SKM-1 treated with dmso at 0.1 percent for 144 hours (cell line): Measurements from ENCODE around the gene IQGAP2.
"Not testable (repeated sequence)": the region's sequence is repeated elsewhere in the genome, so short reads cannot be mapped to it uniquely, and the experiment has no call there.

Source experiments
- DNase-seq: peaks from one replicate; lab custom pipeline; 2025; ENCODE audit not compliant: unreplicated experiment; lab: John Stamatoyannopoulos, UW

IQGAP2 gene

DNA sequence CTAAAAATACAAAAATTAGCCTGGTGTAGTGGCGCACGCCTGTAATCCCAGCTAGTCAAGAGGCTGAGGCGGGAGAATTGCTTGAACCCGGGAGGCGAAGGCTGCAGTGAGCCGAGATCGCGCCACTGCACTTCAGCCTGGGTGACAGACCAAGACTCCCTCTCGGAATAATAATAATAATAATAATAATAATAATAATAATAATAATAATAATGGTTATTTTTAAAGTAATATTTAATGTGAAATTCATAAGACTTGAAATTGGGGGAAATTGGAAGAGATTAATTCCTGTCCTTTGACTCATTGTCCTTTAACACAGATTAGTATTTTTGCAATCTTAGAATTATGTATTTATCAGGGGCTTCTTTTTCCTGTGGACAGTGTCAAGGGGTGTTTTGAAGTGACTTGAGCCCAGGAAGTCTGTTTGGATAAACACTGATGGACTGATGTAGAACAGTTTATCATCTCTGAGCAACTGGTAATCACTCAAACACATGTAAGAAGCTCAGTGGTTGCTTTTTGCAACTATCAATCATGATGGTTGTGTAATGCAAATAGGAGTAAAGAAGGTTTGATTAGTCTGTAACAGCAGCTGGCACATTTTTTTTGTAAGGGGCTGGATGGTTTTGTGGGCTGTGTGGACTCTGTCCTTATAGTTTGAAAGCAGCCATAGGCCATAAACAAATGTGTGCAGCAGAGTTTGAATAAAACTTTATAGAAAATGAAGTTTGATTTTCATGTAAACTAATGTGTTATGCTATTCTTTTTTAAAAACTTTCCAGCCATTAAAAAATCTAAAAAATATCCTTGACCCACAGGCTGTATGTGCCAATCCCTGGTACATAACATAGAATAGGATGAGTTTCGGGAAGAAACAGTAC, 126.6 kb downstream of the IQGAP2 start:
- DNase-seq: no peak

DNA sequence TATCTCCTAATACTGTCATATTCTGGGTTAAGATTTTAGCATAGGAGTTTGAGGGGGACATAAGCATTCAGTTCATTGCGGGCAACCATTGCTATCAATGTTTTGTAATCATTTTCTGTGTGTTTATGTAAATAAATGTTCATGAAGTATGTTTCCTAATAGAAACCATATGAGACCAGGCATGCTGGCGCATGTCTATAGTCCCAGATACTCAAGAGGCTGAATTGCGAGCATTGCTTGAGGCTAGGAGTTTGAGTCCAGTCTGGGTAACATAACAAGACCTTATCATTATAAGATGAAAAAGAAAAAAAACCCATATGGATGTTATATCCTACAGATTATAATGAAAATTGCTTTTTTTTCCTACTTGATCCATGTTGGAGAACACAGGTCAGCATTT, 129.0 kb downstream of the IQGAP2 start:
- no peak for DNase-seq

DNA sequence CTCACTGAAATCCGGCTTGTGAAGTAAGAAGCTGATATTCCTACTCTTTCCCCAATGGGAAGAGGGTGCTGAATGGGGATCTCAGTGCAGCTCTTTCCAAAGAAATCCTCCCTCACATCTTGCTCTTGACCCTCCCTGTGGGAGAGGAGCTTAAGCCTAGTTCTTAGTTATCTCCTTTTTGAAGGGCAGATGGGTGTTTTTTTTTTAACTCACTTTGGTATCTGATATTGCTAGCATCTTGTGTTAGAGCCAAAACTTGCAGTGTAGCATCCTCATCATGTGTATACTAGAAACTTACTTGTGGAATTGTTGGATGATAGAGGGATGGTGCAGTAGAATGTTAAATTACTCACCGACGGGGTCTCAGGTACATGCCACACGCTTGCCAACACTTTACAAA, 129.9 kb downstream of the IQGAP2 start:
- DNase-seq: no peak

DNA sequence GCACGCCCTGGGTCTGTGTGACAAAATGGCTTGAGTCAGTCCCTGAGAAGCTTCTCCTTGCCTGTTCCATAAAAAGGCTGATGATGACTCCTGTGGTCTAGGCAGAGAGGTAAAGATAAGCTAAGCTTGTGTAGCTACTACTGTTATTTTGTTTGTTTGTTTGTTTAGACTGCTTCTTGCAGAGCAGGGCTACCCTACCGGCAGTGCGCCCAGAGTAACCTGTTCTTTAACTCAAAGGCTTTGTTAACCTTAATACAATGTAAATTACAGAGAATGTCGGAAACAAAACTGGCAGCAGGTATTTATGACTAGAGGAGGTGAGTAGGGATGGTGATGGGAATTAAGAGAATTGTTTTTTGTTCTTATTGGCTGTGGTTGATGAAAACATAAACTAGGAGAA, 132.5 kb downstream of the IQGAP2 start:
- DNase-seq: no peak

DNA sequence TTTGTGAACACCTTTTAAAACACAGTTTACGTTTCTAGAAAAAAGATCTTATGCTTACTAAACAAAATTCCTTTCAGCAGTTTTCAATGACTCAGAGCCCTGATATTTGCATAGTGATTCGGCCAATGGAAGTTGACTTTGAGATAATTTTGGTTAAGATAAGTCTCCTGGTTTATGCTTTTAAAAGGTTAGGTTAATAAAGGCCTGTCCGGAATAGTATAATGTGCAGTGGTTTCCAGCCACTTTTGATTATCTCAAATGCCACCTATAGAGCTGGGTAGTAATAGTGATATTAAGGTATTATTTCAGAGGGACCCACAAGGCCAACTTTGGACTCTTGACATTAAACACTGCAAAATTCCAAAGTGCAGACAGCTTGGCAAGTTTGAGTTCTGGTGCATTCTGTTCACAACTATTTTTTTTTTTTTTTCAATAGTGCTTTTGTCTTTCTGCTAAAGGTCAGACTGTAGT, 134.0 kb downstream of the IQGAP2 start:
- no peak for DNase-seq

DNA sequence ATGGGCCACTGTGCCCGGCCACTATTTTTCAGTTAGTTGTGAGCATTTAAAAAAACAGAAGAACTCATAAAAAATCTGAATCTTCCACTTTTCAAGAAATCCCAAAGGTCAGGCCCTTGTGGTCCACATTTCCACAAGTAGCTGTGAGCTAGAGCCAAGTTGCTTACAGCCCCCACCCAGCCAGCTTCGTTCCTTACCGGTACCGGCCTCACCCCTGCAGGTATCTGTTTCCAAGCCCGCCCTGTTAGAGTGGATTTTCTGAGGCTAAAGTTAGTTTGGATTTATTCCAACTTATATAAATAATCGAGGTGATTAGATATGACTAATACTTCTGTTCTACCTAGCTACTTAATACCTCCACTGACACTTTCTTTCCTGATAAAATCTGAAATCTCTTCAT, 139.2 kb downstream of the IQGAP2 start:
- DNase-seq: no peak

DNA sequence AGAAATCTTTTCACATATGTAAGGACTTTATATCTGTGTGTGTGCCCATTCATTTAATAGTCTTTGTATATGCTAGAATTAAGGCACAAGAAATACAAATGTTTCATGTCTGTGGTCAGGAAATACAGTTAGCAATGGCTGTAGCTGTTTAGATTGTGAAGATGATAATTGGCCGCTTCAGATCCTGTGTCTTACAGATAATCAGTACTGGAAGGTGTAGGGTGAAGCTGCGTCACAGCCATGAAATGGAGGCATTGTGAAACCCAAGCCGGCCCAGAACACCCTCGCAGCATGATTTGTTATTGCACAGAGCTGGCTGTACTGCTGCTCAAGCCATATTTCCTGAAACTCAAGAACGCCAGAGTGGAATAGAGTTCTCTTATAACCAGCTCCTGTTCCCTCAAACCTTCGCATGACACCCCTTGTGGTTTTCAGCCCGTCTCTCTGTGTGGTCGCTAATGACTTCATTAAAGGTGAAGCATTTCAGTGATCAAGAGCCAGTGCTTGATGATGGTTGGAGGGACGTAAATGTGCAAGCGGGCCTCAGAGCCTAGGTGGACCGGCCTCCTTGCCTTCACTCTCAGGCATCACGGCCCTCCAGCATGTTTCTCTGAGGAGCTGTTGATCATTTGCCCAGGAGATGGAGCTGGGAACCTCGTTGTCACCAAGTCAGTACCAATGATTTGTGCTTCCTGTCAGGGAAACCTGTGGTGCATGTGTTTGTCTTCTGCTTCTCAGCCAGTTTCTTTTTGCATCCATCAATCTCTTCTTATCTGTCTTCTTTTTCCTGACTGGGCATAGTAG, 140.0 kb downstream of the IQGAP2 start:
- no peak for DNase-seq

DNA sequence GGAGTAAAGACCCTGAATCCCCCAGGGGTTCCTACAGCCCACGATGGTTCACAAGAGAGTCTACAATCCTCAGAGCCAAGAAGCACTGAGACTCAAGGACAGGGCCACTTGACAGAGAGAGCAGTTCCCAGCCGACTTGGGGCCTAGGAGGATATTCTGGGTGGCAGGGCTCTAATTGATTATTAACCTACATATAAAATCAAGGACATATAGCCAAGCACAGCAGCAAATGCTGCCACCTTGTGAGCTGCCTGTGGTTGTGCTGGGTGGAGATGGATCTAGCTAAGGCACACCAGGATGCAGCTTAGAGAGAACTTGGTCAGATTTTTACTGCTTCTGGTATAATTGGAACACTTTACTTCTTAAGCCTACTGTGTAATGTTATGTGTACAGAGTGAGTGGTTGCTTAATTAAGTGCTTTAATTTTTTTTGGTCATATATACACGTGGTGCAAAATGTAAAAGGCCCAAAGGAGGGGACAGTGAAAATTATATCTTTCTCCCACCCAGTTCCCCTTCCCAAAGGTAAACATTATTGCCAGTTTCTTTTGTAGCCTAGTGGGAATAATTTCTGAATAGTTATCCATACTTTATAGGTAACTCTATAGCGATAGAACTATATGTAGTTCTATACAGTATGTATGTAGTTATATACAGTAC, 141.3 kb downstream of the IQGAP2 start:
- no peak for DNase-seq

DNA sequence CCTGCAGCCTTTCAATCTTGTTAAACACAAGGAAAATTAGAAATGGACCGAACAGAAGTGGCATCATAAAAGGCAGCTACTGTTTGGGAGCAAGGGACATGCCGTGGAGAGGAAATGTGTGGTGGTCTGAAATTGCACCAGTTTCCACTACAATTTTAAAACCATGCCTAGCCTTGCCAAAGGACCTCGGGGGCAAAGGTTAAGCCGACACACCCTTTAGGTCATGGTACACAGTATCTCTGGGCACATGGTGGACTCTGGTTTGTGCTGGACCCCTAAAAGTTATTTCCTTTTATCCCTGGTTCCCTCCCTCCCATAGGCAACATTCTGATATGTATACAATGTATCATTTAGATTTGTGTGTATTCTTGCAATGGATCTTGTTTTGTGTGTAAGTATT, 142.1 kb downstream of the IQGAP2 start:
- DNase-seq: no peak

DNA sequence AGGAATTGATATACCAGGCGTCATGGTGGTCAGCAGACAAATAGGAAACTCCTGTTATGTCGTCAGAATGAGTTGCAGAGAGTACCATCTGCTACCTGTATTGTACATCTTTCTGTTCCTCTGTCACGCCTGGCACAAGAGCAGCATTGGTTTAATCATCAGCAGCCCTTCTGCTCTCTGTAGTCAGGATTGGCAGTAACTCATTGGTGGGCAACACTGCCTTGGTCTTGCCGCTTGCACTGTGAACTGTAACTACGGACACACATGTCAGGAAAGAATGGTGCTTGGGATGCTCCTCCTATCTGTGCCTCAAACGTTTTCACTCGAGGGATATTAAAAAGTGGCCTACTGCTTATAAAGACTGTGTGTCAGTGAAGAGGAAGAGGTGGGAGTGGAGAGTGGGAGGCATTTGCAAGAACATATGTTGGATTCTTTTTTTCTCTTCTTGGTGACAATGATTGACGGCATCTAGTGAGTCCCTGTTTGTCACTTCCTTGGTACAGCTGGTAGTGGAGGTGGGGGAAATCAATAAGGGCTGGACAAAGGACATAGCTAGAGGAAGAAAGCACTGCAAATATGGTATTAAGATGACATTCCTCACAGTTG, 143.5 kb downstream of the IQGAP2 start:
- DNase-seq: no peak

DNA sequence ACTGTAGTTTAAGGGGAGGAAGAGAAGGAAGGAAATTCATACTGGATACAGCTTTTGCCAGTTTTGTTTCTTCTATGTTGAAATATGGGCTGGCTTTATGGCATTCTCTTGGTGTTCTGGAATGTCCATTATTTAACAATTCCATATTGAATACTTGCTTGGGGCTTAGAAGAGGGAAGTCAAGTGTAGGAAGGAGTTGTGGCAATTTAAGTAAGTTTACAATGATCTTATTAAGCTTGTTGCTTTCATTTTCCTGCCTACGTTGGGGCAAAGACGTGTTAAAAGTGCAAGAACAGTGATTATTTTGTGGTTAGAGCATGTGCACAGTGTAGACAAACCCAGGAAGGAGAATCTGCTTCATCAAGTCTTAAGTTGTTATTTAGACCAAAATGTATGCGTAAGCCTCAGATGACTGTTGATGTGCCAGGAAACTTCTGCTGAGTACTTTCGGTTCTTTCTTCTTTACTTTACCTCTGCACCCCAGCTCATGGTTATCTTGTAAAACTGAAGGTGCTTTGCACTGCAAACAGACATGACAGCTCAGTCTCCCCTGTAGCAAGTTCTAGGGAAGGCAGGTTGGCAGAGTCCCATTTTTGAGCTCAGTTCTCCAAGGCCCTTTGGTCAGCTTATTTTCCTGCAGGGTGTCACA, 144.3 kb downstream of the IQGAP2 start:
- no peak for DNase-seq

DNA sequence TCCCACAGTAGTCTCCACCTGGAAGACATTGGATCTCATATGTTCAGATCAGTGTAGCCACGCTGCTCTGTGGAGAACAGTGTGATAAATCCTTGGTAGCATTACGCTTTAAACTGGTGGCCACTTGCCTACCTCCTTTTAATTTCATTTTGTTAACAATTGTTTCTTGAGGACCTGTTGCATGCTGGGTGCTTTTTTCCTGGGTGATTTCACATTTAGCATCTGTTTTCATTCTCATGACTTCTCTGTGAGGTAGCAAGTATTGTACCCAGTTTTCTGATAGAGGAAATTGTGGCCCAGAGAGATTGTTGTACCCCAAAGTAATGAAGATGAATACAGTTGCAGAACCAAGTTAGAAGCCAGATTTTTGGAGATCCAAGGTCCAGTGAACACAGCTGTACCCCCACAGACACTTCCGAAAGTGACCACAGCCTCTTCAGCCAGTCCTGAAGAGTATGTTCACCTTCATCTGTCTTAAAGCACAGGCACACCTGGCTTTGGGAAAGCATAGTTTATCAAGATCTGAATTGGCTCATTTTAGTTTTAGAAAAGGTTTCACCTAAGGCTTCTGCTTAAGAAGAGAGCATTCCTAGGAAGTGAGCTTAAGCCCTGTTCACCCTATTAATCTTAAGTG, 144.9 kb downstream of the IQGAP2 start:
- no peak for DNase-seq

DNA sequence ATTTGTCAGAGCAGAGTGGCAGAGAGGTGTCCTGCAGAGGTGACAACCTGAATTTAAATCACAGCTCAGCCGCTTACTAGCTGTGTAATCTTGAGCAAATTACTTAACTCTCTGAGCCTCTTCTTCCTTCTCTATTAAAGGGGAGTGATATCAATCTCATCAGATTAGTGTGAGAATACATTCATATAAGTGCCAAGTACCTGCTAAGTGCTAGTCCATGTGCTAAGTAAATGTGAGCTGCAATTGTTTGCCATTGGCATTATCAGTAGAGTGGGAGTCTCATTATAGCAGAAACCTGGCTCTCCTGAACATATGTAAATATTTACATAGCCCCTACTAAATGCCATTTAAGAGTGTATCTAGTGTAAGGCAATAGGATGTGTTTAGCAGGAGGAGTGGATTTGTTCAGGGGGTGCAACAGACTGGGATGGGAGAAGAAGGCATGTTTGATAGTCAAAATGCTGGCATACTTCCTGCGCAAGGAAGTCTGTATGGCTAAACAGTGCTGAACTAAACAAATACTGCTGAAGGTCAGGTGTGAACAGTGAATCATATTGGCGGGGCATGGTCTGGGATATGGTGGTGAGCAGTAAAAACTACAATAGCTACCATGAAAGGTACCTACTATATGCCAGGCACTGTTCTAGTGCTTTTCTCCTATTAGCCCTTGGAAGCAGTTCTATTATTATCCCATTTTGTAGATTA, 145.6 kb downstream of the IQGAP2 start:
- no peak for DNase-seq

DNA sequence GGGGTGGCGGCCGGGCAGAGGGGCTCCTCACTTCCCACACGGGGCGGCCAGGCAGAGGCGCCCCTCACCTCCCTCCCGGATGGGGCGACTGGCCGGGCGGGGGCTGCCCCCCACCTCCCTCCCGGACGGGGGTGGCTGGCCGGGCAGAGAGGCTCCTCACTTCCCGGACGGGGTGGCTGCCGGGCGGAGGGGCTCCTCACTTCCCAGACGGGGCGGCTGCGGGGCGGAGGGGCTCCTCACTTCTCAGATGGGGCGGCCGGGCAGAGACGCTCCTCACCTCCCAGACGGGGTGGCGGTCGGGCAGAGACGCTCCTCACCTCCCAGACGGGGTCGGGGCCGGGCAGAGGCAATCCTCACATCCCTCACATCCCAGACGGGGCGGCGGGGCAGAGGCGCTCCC, 147.8 kb downstream of the IQGAP2 start:
- not testable (repeated sequence) for DNase-seq

DNA sequence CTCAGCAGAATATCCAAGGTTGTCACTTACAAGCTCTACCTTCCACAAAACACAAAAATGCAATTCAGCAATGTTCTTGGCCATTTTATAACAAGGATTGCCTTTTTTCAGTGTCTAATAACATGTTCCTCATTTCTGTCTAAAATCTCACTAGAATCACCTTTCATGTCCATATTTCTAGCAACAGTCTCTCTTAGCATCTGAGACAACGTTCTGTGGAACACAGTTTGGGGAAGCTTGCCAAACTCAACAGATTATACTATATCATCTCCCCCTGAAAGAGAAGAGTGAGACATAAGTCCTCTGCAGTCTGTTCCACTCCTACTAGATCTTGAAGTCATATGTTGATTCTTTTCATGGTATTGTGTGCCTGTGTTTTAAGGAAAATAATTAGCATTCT, 149.5 kb downstream of the IQGAP2 start:
- DNase-seq: no peak

DNA sequence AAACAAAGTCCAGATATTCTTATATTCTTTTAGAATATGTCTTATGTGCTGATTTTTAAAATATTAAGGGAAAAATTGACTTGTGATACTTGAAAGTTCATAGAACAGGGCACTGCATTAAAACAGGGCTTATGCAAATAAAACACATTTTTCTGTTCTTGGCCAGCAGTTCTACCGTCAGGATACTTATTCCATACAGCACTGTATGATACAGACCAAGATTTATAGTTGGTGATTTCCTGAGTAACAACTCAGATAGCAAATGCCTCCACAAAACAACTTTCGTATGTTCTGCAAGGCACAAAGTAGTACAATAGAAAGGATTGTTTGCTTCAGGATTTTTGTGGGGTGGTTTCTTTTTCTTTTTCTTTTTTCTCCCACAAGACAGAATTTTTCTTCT, 150.2 kb downstream of the IQGAP2 start:
- no peak for DNase-seq

DNA sequence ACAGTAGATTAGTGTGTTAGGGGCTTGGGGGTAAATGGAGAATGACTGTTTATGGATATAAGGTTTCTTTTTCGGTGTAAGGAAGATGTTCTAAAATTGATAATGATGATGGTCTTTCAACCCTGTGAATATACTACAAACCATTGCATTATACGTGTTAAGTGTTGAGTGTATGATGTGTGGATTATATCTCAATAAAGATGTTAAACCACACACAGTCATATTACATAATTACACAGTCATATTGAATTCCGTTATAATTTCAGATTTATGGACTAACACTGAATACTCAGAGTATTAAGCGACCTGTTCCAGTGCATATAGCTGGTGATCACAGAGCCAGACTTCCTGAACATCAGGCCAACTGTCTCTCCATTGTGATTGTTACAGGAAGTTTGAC, 152.0 kb downstream of the IQGAP2 start:
- no peak for DNase-seq

DNA sequence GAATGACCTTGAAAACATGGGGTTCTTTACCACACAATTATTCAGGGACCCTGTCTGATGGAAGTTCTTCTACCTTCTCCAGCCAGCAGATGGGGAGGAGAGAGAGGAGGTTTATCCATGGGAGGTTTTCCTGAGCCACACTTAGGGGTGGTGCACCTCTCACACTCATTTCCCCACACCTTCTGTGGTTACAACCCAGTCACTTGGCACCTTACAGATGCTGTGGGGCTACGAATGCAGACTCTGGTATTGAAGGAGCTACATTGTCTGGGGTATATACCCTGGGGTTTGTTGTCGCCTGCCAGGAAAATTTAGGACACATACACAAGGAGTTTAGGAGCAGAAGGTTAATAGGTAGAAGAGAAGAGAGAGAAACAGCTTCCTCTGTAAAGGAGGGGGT, 152.6 kb downstream of the IQGAP2 start:
- DNase-seq: no peak

DNA sequence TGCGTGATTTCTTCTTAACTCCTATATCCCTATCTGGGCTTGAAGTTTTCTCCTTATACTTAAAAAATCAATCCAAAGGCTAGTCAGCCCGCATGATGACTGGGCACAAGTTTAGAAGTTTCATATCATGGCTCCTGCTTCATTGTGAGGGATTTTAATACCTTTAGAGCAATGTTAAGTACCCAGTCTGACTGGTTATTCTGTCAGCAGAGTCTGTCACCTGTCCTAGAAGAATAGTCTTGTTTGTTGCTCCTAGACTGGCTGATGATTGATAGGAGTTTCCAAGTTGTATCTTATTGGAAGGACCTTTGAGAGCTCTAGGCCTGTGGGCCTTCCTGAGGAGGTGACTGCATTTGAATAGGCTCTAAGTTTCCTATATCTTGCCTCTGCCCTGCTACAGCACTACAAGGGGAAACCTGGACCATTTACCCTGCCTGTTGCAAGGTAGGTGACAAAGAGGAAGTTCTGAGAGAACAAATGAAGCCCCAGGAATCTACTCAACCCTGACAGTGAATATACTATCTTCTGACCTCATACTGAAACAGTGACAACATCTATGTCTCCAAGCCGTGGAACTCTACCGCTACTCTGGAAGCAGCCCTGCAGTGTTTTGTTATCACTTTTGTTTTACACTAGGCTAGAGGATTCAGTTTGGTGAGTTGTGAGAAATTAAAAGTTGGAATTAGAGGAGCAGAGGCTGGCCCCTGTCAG, 153.6 kb downstream of the IQGAP2 start:
- DNase-seq: no peak
